ENCODE measurements around the gene GTF2H3.
"Not testable (repeated sequence)": the region's sequence is repeated elsewhere in the genome, so short reads cannot be mapped to it uniquely, and the experiment has no call there.

GTF2H3 gene

DNA sequence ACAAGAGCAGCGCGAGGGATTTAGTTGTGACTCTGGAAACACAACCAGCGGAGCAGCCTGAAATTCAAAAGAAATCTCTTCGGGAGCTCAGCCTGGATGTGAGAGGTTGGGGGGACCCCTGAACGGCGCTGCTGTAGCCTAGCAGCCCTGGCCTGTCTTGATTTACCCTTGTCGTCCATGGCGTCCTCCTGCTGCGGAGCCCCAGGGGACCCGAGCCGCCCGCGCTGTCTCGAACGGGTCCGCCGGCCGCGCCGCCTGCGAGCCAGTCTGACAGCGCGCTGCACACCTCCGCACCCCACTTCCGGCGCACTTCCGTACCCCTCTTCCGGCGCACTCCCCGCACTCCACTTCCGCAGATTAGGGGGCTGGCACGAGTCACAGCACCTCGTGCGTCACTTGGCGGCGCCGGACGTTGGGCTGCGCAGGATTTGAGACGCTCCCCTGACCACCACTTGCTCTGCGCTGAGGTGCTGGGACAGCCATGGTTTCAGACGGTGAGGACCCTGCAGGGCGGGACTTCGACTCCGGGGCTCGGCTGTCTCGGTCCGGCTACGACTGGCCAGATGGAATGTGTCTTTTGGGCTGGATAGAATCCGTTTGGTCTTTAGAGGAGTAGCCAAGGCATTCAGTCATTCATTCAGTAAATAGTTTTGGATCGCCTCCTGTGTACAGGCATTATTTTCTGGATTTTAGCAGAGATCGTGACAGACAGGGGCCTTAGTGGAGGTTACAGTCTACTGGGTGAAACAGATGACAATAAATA, at the start of gene GTF2H3, which contains the start of gene EIF2B1:
TSS of gene GTF2H3 (plus strand) at position 451 of the 763 bp plus-strand sequence. CDS start at position 482, 31 bp downstream.
TSS of gene EIF2B1 (minus strand) at position 308 of the 763 bp plus-strand sequence. CDS start at position 179, 129 bp downstream.
- peak; percentile 95 for DNase-seq

DNA sequence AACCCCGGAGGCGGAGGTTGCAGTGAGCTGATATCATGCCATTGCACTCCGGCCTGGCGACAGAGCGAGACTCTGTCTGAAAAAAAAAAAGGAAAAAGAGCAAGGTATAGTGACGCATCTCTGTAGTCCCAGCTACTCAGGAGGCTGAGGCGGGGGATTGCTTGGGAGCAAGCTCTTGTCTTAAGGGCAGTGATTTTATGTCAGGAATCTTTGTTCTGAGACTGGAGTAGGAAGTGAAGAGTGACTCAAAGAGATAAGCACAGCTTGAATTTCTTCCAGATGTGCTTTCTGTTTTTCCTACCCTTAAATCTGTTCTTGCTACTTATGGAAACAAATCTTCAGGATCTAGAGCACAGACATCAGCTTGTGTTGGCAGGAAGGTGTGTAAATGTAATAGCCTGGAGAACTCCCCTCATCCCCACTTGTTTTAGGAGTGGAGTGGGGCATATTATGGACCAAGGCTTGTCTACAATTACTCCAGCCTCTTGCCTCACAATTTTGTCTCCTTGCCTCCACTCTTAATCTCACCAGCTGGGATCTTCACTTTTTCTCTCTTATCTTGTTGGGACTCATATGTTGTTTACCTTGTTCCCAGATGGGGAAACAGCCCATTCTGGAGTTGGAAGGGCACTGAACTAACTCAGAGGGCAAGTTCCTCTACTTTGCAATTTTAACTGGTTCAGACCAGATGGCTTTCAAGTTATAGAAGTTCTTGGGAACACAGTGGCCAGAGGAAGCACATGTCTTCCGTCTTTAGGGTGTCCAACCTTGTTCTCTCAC, 41.7 kb upstream of the GTF2H3 start:
- DNase-seq, result no peak

DNA sequence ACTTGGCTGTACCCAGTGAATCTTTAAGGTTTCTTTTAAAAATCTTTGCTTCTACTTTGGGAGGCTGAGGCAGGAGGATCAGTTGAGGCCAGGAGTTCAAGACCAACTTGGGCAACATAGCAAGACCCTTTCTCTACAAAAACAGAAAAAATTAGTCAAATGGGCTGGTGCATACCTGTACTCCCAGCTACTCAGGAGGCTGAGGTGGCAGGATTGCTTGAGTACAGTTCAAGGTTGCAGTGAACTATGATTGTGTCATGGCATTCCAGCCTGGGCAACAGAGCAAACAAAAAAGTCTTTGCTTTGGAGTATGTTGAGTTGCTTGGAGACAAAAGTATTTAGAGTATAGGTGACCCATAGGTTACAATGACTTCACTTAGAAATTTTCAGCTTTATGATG, 37.9 kb upstream of the GTF2H3 start:
- DNase-seq, result no peak

DNA sequence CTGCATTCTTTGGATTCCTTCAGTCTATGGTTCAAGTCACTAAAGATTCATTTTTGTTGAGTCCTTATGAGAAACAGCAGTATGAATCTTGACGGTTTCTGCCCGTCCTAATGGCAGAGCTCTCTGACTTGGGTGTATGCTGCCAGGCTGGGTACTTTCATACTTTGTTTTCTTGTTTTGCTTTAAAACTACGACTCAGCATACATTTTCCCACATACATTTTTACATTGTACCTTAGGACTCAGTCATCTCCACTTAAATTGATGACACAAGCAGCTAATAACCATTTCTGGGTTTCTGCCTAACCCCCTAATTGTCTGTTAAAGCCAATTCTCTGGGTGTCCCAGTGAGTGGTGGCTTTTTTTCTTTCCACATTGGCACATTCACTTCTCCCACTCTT, 36.5 kb upstream of the GTF2H3 start:
- DNase-seq, result no peak

DNA sequence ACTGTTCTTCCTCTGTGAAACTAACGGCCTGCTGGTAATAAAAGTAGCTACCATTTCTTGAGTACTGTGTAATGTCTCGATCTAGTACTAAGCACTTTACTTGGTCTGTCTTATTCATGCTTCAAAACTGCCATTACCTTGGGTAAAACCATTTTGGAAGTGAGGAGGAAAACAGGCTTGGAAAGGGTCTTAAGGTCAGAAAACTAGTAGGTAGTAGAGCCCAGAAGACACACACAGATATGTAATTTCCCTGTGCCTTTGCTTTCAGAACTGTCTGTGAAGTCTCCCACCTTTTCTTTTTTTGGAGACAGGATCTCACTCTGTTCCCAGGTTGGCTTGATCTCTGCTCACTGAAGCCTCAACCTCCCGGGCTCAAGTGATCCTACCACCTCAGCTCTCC, 35.1 kb upstream of the GTF2H3 start:
- DNase-seq, result no peak

DNA sequence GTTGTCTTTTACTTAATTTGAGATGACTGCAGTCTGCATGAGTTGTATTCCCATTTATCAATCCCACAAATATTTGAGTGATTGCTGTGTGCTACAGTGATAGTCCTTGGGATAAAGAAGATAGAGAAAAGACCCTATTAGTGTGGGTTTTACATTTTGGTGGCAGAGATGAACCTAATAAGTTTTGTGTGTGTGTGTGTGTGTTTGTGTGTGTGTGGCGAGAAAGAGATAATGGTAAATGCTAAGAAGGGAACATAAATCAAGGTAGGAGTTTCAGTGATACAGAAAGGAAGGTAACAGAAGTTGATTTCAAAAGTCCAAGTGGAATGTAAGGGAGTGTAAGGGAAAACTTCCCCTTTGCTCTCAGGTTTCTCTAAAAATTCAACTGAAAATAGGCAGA, 34.3 kb upstream of the GTF2H3 start:
- no peak for DNase-seq

DNA sequence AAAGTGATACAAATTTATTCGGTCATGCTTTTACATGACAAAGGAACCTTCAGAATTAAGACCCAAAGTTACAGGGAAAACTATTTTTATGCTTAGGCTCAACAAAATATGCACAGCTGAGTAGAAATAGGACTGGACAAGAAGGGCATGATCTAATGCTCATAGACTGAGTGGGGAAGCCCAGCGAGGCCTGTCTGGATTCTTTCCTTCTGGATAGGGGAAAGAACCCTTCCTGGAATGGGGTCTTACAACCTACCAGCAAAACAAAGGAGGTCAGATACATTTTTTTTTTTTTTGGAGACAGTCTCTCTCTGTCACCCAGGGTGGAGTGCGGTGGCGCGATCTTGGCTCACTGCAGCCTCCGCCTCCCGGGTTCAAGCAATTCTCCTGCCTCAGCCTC, 33.9 kb upstream of the GTF2H3 start:
- DNase-seq, result no peak

DNA sequence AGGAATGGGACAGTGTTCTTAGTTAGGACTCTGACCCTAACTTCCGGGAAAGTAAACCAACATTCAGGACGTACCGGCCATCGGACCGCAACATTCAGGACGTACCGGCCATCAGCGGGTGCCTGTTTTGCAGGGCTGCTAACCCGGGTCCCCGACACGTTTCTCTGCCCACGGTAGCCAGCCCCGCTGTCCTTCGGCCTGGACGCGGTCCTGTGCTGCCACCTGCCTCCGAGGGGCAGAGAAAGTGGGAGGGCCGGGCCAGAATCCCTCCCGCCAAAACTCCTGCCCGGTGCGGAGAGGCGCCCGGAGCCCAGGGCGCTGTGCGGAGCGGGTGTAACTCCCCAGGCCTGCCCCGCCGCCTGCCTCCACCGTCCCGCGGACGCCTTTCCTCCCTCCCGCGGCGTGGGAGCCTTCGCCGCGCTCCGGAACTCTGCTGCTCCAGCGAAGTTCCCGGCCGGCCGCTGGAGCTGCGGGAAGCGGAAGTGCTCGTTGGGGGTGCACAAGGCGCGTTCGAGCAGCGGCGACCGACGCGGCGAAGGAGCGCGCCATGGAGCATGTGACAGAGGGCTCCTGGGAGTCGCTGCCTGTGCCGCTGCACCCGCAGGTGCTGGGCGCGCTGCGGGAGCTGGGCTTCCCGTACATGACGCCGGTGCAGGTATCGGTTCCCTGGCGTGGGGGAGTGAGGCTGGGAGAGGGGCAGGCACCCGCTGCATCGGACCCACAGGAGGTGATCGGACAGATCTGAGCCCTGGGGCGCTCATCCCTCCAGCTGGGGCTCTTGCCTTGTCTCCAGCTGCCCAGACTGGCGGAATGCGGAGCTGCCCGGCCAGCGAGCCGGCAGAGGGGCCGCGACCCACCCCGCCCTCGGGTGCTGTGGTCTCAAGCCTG, 31.8 kb upstream of the GTF2H3 start, which contains the start of gene DDX55:
TSS of gene DDX55 (plus strand) at position 498 of the 888 bp plus-strand sequence. CDS start at position 548, 50 bp downstream.
- peak; percentile 80 for DNase-seq

DNA sequence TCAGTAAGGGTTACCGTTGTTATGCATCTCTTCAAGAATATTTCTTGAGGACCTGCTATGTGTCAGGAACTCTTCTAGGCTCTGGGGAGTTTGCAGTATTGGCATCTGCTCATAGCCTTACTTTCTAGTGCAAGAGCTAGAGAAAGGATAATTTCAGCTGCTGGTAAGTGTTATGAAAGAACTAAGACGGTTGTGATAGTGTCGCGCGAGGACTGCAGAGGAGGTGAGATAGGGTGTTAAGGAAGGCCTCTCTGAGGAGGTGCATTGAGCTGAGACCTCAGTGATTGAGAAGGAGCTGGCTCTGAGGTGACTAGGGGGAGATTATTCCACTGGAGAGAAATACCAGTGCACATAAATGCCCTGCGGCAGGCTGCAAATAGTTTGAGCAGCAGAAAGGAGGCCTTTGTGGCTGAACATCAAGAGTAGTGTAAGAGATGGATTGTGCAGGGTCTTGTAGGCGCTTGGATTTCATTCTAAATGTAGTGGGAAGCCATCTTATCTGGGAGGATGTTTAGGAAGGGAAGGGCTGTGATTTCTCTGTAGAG, 30.9 kb upstream of the GTF2H3 start:
- no peak for DNase-seq

DNA sequence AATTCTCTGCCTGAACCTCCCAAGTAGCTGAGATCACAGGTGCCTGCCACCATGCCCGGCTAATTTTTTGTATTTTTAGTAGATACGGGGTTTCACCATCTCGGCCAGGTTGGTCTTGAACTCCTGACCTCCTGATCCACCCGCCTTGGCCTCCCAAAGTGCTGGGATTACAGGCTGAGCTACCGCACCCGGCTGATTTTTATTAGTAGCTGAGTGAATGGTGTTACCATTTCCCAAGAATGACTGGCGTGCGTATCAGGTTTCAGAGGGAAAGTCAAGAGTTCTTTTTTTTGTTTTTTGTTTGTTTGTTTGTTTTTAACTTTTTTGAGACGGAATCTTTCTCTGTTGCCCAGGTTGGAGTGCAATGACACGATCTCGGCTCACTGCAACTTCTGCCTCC, 30.1 kb upstream of the GTF2H3 start:
- not testable (repeated sequence) for DNase-seq

DNA sequence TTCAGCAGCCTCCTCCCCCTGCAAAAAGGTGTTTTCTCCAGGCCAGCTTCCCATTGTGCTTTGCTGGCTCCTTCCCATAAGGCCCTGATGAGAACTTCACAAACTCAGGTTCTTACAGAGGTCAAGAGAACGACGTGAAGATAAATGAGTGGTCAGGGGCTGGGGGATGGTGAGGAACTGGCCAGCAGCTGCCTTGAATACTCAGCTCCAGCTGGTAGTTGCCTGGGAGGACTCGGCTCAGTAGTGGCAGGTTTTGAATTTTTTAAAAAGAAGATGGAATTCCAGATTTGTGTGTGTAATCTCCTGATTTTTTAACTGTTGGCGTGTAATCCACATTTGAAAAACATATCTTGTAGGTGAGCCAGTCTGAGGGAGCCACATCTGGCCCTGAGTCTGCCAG, 25.9 kb upstream of the GTF2H3 start:
- no peak for DNase-seq

DNA sequence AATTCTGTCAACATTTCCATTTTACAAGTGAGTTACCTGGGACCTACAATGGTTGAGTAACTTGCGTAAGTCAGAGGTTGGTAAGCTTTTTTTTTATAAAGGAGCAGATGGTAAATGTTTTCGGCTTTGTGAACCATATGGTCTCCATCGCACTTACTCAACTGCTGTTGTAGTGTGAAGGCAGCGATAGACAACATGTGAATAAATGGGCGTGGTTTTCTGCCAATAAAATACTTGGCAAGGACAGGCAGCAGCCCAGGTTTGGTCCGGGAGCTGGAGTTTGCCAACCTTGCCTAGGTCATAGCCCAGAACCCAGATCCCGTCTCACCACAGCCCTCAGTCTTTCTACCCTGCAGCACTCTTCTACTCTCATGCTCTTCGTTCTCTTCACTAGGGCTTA, 25.4 kb upstream of the GTF2H3 start:
- no peak for DNase-seq

DNA sequence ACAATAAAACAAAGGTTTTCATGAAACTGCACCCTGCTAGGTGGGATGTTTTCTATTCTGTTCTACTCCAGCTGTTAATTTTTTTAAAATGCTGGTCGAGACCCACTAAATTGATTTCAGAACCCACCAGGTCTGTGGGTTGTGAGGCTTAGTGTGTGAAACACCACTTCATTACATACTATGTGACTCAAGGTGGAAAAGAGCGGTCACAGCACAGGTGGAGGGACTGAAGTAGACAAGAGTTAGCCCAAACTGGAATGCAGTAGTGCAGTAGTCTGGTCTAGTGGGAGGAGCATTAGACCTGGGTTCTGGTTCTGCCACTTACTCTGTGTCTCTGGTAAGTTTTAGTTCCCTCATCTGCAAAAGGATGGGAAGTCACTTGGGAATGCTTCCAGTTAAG, 19.5 kb upstream of the GTF2H3 start:
- no peak for DNase-seq

DNA sequence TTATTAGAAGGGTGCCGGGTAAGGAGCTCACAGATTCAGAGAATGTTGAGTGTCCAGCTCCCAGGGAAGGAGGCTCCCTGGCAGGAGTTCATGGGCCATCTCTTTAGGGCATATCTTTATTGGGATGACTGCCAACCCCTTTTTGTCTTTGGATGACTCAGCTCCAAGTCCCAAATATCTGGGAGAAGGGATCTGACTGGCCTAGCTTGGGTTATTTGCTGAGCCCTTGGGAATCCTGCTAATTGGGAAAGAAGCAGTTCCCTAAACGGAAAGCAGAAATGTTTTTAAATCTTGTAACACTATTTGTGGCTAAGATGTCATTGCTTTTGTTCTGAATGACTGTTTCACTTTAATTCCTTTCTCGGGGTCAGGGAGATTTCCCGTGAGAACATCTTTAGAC, 19.1 kb upstream of the GTF2H3 start:
- no peak for DNase-seq

DNA sequence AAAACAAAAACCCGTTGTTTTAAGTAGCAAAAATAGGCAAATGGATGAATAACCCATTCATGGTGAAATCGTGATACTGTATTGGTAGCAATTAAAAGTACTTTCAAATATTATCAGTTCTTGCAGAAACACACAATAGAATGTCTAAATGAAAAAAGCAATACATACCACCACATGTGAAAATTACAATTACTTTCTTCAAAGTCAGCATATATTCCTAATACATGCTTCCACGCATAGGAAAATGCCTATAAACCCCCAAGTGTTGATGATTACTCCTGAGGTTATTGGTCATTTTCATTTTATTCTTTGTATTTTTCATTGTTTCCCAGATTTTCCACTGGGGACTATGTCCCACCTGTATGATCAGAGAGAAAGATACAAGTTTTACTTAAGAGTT, 16.5 kb upstream of the GTF2H3 start:
- no peak for DNase-seq

DNA sequence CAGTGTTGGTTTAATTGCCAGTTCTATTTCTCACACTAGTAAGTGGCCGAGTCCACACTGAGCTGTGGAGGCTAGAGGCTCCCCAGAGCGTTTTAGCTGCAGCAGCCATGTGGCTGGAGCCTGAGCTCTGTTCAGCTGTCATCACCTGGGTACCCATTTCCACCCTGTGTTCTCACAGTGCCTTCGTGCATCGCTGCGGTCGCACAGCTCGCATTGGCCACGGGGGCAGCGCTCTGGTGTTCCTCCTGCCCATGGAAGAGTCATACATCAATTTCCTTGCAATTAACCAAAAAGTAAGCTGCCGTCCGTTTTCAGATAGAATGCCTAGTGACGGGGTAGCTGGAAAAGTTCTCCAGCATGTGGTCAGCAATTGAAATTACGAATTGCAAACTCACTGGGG, 16.0 kb upstream of the GTF2H3 start:
- no peak for DNase-seq

DNA sequence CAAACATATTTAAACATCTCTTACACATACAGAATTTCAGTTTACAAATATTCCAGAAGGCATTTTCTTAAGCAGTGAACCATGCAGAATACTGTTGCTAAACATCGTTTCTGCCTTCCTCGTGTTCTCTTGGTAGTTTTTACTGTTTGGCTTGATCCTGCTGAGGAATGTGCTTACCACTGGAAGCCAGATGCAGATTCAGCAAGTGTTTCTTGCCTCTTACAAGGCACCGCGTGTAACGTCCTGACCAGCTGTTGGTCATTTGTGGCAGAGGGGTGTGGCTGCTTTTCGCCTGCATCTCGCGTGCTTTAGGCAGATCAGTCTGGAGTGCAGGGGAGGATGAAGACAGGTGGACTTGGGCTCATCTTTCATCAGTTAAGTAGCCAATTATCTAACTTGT, 12.5 kb upstream of the GTF2H3 start:
- no peak for DNase-seq

DNA sequence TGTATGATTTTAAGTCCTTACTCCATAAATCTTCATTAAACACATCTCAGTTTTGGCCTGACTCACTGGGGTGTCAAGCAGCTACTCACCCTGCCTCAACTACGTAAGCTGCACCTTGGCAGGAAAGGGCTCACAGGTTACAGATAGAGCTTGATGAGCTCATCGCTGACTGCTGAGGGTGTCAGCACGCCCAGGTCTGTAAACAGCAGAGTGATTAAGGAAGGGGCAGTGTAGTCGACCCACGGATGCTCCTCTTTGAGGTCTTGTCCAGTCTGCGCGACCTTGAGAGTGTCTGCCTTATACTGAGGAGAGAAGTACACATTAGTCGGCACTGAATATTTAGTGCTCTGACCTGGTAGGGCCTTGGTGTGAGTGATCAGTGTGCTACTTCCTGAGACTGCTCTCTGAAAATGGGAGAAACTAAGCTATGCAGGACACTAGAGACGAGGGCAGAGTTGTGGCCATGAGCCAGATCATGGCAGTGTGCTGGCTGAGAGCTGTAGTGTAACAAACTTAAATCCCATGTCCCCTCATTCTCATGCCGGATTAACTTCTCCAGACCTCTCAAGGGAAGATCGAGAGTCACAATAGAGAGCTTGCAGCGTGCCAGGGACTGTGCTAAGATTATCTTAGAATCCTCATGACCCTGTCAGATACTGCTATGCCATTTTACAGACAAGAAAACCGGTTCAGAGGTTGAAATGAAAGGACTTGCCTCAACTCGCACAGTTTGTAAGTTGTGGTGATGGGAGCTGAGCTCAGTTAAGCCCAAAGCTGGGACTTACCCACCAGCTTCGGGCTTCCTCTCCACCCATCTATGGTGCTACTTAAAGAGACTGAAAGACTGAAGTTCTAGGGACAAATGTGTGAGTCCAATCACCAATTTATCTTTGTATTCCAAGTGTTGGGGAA, 11.8 kb upstream of the GTF2H3 start:
- DNase-seq, result no peak

DNA sequence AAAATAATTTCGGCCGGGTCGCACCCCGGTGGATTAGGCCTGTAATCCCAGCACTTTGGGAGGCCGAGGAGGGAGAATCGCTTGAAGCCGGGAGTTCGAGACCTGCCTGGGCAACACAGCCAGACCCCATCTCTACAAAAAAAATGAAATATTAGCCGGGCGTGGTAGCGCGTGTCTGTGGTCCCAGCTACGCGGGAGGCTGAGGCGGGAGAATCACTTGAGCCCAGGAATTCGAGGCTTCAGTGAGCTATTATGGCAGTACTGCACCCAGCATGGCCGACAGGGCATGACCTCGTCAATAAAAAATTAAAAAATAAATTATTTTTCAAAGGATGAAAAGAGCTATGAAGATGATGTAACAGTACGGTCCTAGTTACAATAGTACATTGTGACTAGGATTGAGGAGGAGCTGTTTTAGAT, 523 bp downstream of the GTF2H3 start:
- DNase-seq, result no peak

DNA sequence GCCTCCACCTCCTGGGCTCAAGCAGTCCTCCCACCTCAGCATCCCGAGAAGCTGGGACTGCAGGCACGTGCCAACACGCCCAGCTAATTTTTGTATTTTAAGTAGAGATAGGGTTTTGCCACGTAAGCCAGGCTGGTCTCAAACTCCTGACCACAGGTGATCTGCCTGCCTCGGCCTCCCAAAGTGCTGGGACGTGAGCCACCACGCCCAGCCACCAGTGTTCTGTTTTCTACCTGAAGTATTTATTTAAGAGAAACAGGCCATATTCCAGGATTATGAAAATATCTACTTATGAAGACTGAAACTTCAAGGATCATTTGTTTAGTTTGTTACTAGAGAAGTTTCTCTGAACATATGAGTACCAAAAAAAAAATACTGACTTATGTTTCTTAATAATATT, 10.3 kb downstream of the GTF2H3 start:
- no peak for DNase-seq

DNA sequence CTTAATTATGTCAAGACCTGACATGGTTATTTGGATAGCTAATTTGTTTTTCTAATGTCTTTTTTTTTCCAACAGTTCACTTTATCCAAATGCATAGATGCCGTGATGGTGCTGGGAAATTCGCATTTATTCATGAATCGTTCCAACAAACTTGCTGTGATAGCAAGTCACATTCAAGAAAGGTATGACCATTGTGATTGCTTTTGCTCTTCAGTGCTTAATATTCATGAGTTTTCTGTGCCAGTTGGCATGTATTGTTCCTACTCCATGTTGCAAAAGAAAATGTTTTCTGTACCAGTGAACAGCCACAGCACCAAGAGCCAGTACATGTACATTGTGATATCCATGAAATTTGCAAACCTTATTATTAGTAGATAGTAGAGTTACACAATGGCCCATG, 11.8 kb downstream of the GTF2H3 start:
- no peak for DNase-seq

DNA sequence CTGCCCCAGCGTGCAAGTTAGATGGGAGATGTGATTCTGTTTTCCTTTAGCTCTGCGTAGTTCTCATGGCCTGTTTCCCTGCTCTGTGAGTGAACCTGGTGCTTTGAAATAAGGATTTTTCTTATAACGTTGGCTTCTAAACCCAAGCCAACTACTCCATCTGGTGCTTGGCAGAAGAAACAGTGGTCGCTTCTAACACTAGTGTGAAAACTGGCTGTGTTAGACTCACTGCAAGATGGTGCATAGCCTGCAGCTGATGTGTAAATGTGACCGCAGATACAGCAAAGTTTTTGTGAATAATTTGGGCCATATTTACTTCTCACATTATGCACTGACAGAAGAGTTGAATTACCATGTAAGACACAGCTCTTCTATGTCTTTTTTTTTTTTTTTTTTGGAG, 12.2 kb downstream of the GTF2H3 start:
- no peak for DNase-seq

All from activated gamma-delta T cell treated with Interleukin-2 at 50 U/mL for 16 hours (primary cell).